GM12892 (cell line): Measurements from ENCODE around the gene ZNF366.

ENCODE experiments used
- POLR2A ChIP-seq: IDR thresholded peaks from 2 replicates; pipeline ENCODE4 v1.6.1; 2011; ENCODE audit warnings: low read depth, low read length, control low read depth
- POLR2AphosphoS5 ChIP-seq: IDR thresholded peaks from 2 replicates; pipeline ENCODE4 v1.6.1; 2011; ENCODE audit warnings: low read depth, low read length, control low read depth
- TAF1 ChIP-seq: IDR thresholded peaks from 2 replicates; pipeline ENCODE4 v1.6.1; 2011; ENCODE audit warnings: low read depth, mild to moderate bottlenecking, control low read depth, low read length, borderline replicate concordance

DNA sequence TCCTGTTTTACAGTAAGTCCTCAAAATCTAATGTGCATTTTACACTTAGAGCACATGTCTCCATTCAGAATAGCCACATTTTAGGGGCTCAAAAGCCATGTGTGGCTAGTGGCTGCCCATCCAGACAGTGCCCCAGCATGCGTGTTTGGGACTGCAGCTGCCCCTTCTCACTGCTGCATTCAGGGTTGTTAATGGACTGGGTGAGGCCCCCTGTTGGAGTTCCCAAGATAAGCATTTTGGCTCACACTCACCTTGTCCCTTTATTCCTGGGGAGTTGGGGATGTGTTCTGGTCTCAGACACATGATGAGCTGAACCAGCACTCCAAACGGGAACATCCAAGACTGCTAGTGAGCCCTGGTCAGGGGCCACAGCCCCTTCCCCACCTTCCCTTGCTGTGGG lies 22.2 kb upstream of the ZNF366 start:
- TF ChIP-seq POLR2AphosphoS5 (no peak), POLR2A (no peak), TAF1 (no peak)
